EL (cell line): ENCODE measurements around the gene MGMT.

Experiments
- DNase-seq: peaks from one replicate; pipeline ENCODE4 v3.0.0-alpha.2; 2016

Gene MGMT

DNA sequence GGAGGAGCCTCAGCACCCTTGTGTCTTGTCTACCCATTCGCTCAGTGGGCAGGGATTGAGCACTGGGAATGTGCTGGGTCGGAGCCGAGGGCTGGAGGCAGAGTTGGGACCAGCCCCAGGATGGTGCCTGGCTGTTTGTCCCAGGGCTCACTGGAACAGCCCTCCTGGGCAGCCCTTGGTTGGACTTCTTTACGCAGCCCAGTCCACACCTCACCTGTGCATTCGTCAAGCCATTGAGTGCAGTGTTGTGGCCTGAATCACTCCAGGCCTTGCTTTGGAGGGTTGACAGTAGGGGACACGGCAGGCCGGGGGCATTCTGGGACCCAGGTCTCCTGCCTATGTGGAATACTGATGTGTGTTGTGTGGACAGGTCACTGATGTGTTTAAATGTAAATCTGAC is 229.6 kb downstream of the MGMT start:
- no peak for DNase-seq

DNA sequence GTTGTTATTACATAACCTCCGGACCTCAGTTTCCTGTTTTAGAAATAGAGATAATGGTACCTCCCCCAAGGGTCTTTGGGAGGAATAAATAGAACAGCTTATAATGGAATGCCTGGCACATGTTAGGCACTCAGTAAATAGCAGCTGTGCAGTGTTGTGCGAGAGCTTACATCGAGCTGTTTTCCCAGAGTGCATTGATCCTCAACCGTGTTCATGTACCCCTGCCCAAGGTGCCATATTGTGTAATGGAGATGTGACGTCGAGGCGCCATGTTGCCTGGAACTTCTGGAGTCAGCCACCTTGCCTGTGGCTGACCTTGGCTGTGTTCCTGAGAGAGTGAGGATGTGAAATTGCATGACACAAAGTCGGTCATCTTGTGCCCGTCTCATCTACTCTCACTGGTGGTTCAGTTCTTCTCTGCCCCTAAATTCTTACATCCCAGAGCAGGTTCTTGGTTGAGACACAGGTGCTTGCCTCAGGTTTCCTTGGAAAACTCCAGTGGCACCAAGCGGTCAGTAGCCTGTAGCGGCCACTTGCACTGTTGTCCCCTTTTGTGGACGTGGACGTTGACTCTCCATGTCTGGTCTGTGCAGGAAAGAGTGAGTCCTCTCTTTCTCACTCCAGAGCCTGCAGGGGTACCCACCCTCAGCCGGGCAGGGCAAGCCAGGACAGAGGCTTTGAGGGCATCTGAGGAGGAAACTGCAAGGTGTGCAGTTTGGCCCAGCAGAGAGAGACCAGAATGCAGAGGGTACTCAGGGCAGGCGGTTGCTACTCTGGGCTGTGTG is 230.6 kb downstream of the MGMT start:
- DNase-seq, result no peak

DNA sequence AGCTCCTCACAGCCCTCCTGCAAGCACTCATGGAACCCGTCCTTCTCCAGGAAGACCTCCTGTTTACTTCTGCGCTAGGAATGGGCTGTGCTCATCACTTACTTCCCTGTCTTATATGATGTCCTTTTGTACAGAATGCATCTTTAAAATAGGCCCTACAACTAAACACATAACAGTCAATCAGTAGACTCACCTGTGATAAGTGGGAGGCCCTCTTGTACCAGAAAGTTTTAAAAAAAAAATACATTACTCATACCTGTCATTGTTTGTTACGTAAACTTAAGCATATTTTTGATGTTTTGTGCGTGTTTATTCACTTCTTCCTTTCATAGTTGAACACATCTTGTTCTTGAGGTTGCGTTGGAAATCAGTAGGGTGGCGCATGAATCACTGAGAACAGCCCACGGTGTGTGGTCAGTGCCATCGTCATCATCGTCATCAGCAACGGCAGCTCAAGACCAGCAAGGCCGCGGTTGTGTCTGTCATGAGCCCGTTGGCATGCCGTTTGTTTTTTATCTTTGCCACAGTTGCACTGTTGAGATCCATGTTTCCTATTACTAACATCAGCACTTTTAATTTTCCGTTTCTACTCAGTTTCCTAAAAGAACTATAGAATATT is 232.8 kb downstream of the MGMT start:
- no peak for DNase-seq

DNA sequence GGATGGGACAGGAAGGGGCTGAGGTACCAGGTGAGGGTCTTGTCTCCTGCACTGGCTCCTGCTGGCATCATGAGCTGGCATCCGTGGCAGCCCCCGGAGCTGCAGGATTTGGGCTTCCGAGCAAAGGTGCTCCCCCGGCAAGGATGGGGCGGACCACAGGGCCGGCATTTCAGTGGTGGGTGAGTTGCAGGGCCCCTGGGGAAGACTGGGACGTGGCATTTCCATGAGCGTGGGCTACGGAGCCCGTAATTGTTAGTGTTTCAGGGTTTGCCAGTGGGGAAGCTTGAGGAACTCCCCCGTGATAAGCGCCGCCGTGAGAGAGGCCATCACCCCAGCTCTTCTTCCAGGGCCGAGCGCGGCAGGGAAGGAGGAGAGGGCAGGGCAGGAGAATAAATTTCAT is 235.6 kb downstream of the MGMT start:
- no peak for DNase-seq

DNA sequence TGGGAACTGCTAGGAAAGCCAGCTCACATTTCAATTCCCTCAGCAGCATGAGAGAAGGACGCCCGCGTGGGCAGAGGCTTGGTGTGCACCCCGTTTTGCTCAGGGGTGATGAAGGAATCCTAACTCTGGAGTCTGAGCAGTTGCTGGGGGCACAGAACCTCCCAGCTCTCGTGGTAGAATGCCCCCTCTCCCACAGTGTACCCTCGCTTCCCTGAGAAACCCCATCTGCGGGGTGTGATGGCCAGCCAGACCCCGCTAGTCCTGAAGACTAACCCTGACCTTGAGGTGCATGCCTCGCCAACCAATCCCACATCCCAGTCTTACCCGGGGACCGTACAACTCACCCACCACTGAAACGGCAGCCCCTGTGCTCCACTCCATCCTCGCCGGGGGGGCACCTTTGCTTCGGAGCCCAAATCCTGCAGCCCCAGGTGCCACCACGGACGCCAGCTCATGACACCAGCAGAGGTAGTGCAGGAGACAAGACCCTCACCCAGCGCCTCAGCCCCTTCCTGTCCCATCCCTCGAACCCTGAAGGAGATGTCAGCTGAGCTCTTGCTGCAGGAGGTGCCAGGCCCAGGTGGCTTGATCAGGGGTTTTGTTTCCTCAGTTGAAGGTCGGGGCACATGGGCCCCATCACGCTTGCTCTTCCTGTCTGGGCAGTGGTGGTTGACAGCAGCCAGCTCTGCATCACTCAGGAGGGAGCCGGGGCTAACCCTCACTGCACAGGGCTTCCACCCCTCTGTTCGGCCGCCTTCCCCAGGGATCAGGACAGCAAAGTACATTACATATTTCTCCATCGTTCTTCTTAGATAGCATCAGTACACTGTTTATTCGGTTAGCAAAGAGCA is 236.5 kb downstream of the MGMT start:
- DNase-seq, result no peak

DNA sequence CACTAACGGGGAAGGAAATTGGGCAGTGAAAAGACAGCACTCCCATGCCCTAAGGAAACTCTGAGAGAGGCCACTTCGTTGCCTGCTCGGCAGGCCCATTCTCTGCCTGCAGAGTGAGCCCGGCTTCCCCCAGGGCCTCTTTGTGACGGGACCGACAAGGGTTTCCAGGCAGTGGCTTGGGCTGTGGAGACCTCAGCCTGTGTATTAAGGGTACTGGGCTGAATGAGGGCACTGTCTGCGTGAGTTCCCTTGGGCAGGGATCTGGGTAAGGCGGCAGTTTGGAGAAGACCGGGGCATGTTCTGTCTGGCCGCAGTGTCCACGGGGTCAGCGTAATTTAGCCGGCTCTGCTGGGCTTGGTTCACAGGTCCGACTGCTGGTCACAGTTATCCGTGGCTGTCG is 237.2 kb downstream of the MGMT start:
- DNase-seq, result no peak

DNA sequence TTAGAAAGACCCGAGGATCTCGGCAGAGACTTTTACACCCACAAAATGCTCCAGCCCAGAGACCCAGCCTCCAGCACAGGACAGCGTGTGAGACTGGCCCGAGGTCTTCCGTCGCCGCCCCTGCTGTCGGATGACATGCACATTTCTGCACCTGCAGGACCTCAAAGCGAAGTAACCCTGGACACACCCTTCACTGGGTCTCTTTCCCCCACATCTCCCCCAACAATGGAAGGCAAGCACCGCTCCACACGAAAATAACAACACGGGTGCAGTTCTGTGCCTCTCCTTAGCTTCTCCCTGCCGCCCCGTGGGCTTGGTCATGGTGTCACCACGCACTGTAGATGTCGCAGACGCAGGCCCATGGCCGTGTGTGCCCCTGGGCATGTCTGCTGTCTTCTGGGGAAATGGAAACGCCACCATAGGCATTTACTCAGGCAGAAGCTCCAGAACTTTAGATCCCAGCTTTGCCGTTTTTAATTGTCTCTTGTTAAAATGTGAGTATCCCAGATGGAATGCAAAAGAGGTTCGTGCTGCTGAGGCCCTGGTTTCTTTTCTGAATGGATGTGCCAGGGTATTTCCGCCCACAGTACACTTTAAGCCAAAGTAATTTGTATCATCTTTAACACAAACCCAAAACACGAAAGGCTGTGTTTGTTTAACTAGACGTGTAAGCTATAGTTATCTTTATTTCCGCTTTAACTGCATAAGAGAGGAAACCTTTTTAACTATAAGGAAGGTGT is 237.9 kb downstream of the MGMT start:
- DNase-seq, result peak; percentile 4

DNA sequence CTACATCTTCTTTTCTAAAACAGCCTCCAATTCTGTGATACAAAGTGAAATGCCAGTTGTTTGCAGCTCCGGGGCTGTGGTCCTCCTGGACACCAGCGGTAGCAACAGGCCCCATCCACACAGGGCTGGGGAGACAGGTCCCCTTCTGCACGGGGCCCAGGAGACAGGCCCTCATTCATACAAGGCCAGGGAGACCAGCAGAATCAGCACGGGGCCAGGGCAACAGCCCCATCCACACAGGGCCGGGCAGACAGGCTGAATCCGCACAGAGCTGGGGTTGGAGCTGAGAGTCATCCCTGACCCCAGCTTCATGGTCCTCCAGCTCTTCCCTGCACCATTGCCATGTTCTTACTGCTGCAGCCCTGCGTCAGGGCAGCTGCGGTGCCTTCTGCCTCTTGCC is 238.6 kb downstream of the MGMT start:
- no peak for DNase-seq

DNA sequence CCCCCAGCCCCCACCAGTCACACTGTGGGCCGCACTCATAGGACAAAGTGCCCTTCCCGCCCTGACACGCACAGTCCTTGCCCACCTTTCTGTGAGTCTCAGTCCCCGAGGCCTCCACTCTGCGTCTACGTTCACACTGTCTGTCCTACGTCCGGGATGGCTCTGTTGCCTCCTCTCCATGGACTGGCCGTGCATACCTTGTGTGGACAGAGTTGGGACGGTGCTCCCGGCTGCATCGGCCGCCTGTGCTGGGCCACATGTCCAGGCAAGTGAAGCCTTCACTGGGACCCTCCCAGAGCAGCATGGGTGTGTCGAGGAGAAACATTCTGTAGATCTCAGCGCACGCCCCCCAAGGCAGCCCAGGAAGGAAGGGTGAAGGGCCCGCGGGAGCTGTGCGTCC is 239.0 kb downstream of the MGMT start:
- DNase-seq, result no peak

DNA sequence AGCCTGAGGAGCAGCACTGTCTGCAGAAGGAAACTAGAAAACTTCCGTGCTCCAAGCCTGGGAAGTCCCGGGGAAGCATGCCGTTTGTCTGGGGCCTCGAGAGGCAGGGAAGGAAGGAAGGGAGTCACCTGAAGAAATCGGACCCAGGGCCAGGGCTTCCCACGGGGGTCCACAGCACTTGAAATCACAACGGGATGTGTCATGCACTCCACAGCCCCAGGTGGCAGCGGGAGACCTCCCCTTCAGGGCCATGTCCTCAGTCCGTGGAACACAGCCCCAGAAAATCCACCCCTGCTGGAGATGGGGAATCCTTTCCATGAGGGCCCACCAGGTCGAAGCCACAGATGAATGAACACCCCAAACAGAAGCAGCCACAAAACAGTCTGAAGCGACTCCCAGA is 239.5 kb downstream of the MGMT start:
- DNase-seq, result no peak

DNA sequence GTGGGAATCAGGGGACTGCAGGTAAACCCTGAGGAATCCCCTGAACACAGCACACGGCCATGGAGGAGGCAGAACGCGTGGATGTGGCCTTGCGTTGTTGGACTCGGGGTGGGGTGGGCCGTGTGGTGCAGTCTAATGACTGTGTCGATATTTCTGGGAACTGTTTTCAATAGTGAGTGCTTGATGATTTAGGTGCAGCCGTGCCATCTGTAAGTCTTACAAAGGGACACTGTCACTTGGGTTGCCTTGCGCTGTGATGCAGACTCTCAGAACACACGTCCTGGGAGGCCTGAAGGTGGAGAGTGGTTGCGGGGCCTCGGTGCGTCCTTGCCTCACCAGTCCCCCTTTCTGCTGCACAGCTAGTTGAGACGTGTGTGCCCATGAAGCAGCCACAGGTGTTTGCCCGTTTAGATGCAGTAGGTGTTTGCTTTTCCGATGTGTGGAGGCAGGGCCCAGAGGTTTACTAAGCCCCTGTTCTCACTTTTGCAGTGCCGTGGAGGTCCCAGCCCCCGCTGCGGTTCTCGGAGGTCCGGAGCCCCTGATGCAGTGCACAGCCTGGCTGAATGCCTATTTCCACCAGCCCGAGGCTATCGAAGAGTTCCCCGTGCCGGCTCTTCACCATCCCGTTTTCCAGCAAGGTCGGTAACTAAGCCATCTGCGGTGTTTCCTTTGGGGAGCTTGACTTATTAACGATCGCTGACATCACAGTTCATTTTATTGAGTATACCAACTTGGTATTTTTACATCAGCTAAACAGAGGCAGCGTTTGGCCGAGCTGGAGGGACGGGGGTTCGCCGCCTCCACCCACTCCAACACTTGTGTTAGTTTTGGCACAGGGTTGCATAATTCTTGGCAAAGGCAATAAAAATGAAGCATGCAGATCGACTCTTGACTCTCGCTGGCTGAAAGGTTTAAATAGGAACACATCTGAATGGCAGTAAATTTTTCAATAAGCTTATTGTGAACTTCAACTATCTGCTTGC is 240.7 kb downstream of the MGMT start:
- DNase-seq, result no peak

DNA sequence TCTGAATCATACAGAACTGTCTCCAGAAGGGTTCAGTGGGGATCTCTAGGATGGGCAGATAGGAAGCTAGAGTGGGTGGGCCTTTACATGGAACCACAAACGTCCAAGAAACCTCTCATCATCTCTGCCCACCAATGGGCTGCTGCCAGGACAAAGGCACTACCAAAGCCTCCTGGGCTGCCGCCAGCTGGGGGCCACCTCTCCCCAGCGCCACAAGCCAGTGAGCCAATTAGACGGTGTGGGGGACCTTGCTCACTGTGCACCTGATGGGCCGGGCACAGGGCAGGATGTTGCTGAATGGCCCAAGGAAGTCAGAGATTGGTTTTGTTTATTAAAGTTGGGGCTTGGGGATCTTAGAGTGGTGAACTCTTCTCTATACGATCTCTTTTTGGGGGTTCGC is 242.1 kb downstream of the MGMT start:
- DNase-seq, result no peak

DNA sequence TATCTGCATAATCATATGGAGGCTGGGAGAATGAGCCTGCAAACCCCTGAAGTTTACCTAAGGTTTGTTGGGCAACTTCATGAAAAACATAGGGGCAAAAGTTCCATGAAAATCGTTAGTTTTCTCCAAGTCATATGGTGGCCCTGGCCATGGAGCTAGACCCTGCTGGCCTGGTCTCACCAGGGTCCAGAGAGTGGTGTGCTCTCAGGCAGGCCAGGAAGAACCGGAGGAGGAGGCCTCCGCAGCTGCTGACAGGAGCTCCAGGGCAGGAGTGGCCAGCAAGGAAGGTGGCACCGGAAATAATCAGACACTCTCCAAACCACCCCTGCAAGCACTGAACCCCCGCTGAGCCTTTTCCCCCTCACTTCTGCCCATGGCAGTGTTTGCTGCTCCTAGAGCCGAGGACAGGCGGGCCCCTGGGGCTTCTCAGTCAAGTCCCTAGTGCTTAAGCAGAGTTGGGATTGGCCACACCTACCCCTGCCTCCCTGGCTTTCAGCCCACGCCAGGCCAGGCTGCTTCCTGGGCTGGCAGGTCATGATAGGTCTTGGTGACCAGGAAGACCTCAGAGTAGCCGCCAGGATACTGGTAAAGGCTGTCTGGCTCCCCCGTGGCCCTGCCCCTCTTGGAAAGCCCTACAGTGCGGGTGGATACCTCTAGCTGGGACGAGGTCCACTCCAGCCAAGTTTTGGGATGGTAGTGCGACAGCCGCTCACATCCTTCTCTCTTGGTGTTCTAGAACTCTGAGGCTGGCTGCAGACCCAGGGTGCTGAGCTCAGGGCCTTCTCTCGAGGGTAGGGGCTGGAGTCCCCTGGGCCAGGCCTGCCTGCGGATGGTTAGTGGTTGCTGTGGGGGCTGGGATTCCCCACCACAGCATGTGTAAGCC is 242.8 kb downstream of the MGMT start:
- no peak for DNase-seq

DNA sequence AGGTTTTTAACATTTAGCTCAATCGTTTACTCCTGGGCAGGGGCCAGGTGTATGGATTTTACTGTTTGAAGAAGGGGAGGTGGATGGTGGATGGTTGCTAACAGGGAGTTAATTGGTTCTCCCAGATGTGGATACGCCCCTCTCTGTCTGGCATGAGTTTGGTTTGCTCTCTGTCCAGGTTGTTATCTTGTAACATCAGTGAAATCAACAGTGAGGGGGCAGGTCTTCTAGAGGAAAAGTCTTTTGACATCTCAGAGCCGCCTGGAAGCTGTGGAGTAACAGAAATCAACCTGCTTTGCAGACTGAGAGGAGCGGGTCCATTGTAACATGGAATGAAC is 243.4 kb downstream of the MGMT start:
- DNase-seq, result no peak

DNA sequence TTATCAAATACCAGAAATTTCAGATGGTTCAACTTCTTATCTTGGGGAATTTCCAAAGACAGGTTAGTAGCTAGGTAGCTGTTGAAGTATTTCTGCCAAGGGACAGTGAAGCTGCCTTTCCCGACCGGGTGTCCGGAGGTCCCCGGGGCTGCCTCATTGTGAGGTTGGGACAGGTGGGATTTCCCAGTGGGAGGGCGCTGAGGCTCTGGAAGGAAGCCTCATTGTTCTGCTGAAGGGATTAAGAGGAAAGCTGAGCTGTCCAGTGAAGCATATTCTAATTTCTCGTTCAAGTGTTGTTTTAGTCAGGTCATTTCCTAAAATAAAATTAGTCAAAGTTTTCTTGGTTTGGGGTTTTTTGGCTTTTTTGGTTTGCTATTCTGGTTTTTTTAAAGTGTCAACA is 244.2 kb downstream of the MGMT start:
- no peak for DNase-seq

DNA sequence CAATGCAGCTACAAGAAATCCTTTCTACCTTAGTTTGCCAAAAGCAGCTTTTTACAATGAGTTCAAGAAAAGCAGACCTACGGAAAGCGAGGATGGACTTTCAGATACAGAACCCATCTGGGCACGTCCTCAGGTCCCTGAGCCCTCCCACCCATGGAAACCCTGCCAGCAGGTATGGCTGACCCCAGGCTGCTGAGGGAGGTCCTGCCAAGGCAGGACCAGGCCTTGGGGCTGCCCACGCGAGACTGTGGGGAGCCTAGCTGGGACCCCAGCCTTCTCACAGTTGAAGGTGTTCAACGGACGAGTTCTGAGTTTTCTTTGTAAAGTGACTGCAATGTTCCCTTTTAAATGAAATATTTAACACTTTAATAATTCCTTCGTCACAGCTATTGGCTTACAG is 245.0 kb downstream of the MGMT start:
- no peak for DNase-seq

DNA sequence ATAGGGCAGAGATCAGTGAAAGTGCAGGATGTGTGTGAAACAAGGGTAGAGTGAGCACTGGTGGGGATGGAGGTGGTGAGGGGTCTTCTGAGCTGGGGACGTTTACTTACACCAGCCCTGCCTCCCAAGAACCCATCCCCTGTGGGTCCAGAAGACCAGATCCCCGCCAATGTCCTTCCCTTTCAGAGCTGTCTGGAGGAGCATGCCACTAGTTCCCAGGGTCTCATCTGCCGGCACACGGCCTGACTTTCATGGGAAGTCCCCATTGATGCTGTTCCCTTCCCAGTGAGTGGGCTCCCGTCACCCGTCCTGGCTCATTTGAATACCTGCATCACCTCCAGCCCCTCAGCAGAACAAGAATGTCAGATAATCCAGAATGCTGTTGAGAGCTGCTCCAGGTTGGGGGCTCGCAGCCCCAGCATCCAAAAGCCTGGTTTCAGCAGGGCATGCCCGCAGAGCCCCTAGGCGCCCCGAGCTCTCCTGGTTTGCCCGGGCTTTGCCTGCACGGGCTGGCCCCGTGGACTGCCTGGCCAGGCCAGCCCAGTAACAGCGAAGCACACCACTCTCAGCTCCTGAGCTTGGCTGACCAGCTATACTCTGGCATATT is 246.7 kb downstream of the MGMT start:
- no peak for DNase-seq

DNA sequence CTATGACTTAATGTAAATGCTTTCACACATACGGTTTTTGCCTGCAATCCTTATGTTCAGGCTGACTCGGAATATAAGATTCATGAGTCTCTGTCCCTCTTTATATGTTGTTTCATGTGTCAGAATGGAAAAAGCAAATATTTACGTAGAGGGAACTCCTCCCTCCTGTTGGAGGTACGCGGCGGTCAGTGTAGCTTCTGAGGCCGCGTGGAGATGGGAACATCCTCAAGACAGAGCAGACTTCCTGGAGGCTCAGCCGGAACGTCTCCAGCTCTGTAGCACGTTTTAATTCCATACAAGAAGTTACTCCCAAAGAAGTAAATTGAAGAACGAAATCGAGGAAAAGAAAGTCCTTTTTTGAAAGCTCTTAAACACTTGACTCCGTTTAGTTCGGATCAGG is 248.8 kb downstream of the MGMT start:
- no peak for DNase-seq

DNA sequence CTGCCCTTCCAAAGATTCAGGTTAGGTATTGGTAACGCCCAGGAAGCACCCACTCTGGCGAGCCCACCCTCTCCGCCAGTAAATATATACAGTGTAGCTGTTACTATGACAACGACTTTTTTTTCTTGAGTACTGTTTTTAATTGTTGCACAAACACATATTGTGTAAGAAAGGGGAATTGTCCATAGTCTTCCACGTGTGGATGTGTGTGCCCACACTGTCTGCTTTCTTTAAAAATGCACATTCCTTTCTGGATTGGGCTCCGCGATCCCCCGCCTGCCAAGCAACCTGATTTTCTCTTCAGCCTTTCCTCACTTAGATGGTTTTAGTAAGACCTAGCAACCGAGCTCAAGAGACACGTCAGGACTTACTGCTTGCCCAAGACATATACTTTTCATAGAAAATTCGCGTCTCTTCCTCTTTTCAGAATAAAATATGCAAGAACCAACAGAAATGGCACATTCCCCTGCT is 249.2 kb downstream of the MGMT start:
- no peak for DNase-seq

DNA sequence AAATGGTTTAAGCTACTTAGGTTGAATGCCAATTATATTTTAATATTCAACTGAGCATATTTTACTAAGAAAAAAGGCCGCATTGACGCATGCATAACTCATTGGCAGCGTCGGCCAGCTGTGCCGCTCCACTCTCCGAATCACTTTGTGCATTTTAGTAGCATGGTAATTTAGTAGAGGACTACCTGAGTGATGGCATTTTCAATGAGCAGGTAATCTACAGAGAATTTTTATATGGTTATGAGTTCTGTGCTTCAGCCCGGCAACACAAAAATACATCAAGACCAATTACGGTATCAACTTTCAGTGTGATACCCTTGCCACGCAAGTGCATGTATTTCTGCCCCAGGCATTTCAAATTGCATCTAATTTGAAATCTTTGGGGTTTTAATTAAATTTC is 249.8 kb downstream of the MGMT start:
- DNase-seq, result no peak
